ACC112 (cell line): ENCODE measurements around the gene PRAC2.

Experiments
- H2AFZ ChIP-seq: fragments of 200-600 bp; sonication (generic); one replicate; pipeline ENCODE4 v1.6.0; 2017; ENCODE audit warnings: antibody characterized with exemption, low read length; ENCODE audit not compliant: unreplicated experiment
- H3K27ac ChIP-seq: fragments of 200-600 bp; sonication (generic); 2 replicates; pipeline ENCODE4 v1.5.1; 2014; ENCODE audit warnings: low read depth, mild to moderate bottlenecking, antibody characterized with exemption, low read length, moderate library complexity
- H3K27me3 ChIP-seq: fragments of 200-600 bp; sonication (generic); 2 replicates; pipeline ENCODE4 v1.6.1; 2014; ENCODE audit warnings: mild to moderate bottlenecking, antibody characterized with exemption, low read length, moderate library complexity, mixed read lengths; ENCODE audit not compliant: insufficient read depth
- H3K36me3 ChIP-seq: fragments of 200-600 bp; sonication (generic); 2 replicates; pipeline ENCODE4 v1.6.1; 2016; ENCODE audit warnings: mild to moderate bottlenecking, antibody characterized with exemption, low read length, moderate library complexity, mixed read lengths; ENCODE audit not compliant: insufficient read depth
- H3K4me1 ChIP-seq: fragments of 200-600 bp; sonication (generic); one replicate; pipeline ENCODE4 v1.6.1; 2016; ENCODE audit warnings: low read length, mixed read lengths; ENCODE audit not compliant: insufficient read depth, unreplicated experiment, control insufficient read depth
- H3K4me3 ChIP-seq: fragments of 200-600 bp; sonication (generic); 2 replicates; pipeline ENCODE4 v1.5.1; 2014; ENCODE audit warnings: mild to moderate bottlenecking, low read depth, low read length
- H3K79me2 ChIP-seq: fragments of 200-600 bp; sonication (generic); one replicate; pipeline ENCODE4 v1.6.0; 2016; ENCODE audit warnings: low read length; ENCODE audit not compliant: control insufficient read depth, unreplicated experiment, insufficient read depth

PRAC2 gene

DNA sequence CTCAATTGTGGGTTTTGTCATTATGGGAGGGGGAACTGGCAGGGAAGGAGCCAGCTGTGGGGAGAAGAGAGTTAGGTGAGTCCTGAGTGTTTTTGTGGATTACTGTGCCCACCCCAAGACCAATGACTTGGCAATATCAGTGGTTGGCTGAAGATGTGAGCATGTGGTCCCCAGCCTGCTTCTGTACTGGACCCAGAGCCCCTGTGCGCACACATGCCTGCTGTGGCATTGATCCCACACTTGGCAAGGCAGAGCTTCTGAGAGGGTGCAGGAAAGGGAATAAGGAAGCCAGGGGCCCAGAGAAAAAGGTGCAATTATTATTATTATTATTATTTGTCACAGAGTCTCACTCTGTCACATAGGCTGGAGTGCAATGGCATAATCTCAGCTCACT lies 2.0 kb upstream of the PRAC2 start:
- H3K27ac ChIP-seq, result no peak overlapping the region
- H3K36me3 ChIP-seq, result no peaks in the 10 kb centered on the region
- no peak overlapping the region for H3K4me3 ChIP-seq
- H3K4me1 ChIP-seq, result no peaks in the 10 kb centered on the region
- H3K79me2 ChIP-seq, result no peaks in the 10 kb centered on the region
- no peak overlapping the region for H2AFZ ChIP-seq
- peaks cover 98% of the 10 kb centered on the region for H3K27me3 ChIP-seq

DNA sequence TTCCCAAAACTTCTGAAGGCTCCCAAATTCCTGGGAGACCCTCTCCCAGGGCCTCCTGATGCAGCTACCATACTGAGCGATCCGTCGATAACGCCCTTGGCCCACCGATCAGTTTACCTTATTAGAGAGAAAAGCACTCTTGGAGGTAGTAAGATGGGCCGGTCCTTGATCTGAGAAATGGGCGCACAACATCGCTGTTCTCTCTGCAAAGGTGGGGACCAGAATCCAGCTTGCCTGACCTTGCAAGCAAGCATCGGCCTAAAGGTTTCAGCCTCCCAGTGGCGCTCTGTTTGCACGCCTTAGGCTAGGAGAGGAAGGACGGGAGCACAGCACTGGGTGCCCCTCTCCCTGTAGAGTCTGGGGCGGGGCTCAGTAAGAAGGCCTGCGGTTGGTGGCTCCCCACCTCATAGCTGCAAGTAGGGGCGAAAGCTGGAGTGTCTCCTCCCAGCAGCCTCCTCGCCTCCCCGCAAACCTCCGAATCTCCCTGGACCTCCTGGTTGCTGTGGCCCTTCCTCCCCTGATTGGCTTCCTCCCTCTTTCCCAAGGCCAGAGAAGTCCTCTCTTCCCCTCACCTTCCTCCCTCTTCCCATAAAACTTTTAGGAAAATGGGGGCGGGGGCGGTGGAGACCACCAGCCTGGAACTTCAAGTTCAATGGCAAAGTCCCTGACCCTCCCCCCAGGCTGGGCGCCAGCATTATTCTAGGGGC lies 631 bp upstream of the PRAC2 start, which contains the start of gene PRAC1:
PRAC1 (minus strand) TSS at position 318 of the 707 bp plus-strand sequence; CDS start at position 192, 126 bp downstream.
- H3K4me3 ChIP-seq, result no peak within 1 kb of the TSS

DNA sequence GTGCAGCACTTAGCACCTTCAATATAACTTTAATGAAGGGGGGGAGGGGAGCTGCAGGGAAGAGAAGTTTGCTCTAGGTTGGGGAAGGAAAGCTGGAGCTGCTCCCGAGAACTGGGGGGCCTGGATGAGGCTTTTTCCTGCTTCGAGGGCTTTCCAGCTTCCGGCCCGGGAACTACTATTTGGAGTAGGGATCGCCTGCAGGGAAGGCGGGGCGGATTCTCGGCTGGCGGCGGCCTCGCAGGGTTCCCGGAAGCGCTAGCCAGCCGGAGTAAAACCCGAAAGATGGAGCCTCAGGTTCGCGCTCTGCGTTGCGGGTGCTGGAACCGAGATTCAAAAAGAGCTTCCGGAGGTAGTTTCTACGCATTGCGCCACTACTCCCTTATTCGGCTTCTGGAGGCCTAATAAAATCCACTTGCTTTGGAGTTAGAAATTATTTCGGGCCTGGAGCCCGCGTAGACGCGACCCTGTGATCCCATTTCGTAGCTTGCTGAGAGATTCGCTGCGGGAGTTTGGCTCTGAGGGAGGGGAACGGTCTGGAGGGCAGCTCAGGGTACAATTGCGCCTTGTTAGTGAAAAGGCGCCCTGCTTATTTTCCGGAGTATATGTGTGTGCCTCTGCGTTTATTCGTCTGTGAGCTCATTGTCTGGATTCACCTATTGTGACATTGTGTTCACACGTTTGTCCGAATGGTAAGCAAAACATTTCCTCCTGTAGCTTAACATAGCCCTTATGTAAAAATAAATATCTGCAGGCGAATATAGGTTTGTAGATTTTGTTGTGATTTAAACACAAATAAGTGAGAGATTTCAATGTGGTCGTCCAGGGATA lies 652 bp downstream of the PRAC2 start:
- Histone ChIP-seq H3K27ac (no peak overlapping the region), H3K27me3 (peaks cover 99% of the 10 kb centered on the region), H2AFZ (no peak overlapping the region), H3K4me1 (no peaks in the 10 kb centered on the region), H3K4me3 (no peak overlapping the region), H3K36me3 (no peaks in the 10 kb centered on the region), H3K79me2 (no peaks in the 10 kb centered on the region)

More for the DNA sequence above, 631 bp upstream of the PRAC2 start, which contains the start of gene PRAC1:
- Histone ChIP-seq H3K36me3 (no peaks in the 10 kb centered on the region), H3K4me1 (no peaks in the 10 kb centered on the region), H3K79me2 (no peaks in the 10 kb centered on the region), H3K27me3 (peaks cover 99% of the 10 kb centered on the region), H3K27ac (no peak within 1 kb of the TSS), H2AFZ (no peak within 1 kb of the TSS)

DNA sequence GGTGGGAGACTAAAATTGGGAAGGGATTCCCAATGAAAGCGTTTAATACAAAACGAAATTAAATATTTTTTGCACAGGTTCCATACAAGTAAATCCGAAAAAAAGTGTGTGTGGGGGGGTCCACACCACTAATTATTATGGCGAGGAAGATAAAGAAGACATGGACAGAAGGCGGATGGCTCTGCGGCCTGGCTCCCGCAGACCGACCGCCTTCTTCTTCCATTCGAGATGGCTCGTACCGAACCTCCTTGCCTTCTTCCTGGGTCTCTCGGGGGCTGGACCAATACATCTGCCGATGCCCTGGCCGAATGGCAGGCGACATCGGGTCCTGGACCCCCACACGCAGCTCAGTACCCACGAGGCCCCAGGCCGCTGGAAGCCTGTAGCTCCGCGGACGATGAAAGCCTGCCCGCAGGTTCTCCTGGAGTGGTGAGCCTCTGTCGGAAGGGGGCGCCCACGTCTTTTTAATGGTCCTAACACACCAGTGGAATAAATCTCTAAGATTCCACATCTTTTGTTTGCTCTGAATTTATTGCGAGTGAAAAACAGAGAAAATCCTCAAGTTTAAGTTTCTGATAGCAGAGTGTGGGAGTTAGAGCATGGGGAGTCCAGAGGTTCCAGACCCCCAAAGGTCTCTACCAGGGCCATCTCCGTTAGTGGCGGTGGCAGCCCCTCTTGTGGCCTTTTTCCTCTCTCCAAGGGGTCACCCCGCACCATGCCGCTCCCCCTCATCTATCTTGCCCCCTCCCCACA lies 1.4 kb downstream of the PRAC2 start:
- no peak overlapping the region for H2AFZ ChIP-seq
- H3K36me3 ChIP-seq, result no peaks in the 10 kb centered on the region
- H3K27me3 ChIP-seq, result peaks cover 99% of the 10 kb centered on the region
- H3K79me2 ChIP-seq, result no peaks in the 10 kb centered on the region
- no peak overlapping the region for H3K27ac ChIP-seq
- H3K4me1 ChIP-seq, result no peaks in the 10 kb centered on the region
- H3K4me3 ChIP-seq, result peak overlapping the region; percentile 74

DNA sequence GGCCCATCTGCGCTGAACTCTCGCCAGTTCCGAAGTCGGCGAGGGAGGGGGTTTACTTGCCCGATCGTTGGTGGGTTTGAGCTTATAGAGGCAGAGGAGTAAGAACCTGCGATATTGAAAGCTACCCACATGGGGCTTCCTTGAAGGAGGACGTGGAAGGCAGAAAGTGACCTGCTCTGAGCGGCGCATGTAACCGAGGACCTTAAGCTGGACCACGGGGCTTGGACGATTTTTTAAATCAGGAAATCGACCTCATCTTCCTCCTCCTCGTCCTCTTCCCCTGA lies 2.0 kb downstream of the PRAC2 start:
- H3K27me3 ChIP-seq, result peaks cover 99% of the 10 kb centered on the region
- H3K4me3 ChIP-seq, result peak overlapping the region; percentile 74
- no peak overlapping the region for H2AFZ ChIP-seq
- H3K4me1 ChIP-seq, result no peaks in the 10 kb centered on the region
- H3K79me2 ChIP-seq, result no peaks in the 10 kb centered on the region
- H3K27ac ChIP-seq, result no peak overlapping the region
- H3K36me3 ChIP-seq, result no peaks in the 10 kb centered on the region

DNA sequence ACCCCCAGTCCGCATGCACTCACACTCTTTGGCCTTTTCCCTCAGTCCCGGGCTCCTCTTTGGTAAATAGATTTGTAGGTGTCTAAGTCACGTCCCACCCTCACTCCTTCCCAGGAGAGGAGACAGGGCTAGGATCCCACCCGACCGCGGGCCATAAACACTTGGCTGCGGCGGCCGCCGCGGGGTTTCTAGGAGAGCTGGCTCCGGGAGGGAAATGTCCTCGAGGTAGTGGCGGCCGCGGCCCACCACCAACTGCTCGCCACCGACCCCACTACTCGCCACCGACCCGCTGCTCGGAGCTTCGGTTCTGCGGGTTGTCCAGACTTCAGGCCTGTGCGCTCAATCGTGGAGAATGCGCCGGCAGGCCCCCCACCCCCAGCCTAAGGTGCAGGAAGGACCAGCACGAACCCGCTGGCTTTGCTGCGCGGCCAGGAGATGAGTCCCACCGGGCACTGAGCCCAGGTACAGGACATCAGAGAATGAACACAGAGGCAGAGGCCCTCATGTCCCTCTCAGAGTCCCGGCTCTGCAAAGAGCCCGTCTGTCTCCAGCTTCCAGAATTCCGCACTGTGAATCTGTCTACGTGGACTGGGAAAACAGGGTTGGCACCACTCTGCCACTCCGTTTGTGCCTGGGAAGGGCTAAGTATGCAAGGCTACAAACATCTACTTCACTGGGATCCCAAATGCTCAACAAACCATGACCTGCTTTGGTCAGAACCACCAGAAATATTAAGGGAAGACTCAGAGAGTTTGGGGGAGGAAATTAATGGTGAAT lies 2.5 kb downstream of the PRAC2 start:
- Histone ChIP-seq H3K4me3 (peak overlapping the region; percentile 74), H3K79me2 (no peaks in the 10 kb centered on the region), H3K27me3 (peaks cover 99% of the 10 kb centered on the region), H2AFZ (no peak overlapping the region), H3K4me1 (no peaks in the 10 kb centered on the region), H3K36me3 (no peaks in the 10 kb centered on the region), H3K27ac (no peak overlapping the region)

DNA sequence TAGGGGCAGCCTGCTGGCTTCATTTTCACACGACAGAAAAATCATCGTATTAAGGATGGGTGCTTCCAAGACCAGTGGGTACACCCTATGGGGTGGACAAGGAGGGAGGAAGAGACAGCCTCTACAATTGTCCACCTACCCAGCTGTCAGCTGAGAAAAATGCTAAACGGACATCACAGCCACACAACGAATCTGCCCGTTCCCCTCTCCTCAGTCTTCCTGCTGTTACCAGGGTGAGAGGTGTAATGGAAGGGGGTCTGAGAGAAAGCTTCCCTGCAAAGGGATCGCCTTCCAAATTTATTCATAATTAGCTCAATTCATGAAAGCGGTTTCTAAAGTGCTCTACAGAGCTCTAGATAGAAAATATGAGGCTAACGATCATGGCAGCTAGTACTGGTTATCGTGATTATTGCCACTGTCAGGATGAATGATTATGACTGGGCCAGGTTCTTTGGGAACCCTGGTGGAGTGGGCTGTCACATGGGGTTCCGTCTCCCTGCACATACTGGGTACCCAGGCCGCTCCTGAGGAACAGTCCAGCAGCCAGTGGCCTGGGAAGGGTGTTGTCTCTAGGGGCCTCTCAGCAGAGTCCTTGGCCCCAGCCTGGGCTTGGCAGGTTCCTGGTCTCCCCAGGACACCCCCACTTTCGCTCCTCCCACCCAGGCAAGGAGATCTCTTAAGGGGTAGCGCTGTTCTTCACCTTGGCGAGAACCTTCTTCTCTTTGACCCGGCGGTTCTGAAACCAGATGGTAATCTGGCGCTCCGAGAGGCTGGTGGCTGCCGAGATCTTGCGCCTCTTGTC lies 3.3 kb downstream of the PRAC2 start:
- H3K79me2 ChIP-seq, result no peaks in the 10 kb centered on the region
- H3K4me3 ChIP-seq, result no peak overlapping the region
- H3K36me3 ChIP-seq, result no peaks in the 10 kb centered on the region
- no peak overlapping the region for H2AFZ ChIP-seq
- H3K27me3 ChIP-seq, result peaks cover 98% of the 10 kb centered on the region
- no peak overlapping the region for H3K27ac ChIP-seq
- H3K4me1 ChIP-seq, result no peaks in the 10 kb centered on the region

DNA sequence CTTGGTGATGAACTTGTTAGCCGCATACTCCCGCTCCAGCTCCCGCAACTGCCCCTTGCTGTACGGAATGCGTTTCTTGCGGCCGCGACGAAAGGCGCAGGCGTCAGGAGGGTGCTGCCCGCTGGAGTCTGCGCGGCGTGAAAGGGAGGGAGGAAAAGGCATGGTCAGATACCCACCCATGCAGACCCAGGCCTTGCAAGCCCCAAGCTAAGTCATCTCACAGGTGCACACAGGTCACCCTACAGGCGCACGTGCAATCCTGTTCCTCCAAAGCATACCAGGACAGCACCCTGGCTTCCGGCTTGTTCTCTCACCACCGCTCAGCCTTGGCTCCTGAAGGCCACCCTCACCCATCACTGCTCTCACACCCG lies 3.9 kb downstream of the PRAC2 start:
- Histone ChIP-seq H3K27me3 (peaks cover 98% of the 10 kb centered on the region), H2AFZ (no peak overlapping the region), H3K79me2 (no peaks in the 10 kb centered on the region), H3K4me3 (no peak overlapping the region), H3K36me3 (no peaks in the 10 kb centered on the region), H3K27ac (no peak overlapping the region), H3K4me1 (no peaks in the 10 kb centered on the region)

DNA sequence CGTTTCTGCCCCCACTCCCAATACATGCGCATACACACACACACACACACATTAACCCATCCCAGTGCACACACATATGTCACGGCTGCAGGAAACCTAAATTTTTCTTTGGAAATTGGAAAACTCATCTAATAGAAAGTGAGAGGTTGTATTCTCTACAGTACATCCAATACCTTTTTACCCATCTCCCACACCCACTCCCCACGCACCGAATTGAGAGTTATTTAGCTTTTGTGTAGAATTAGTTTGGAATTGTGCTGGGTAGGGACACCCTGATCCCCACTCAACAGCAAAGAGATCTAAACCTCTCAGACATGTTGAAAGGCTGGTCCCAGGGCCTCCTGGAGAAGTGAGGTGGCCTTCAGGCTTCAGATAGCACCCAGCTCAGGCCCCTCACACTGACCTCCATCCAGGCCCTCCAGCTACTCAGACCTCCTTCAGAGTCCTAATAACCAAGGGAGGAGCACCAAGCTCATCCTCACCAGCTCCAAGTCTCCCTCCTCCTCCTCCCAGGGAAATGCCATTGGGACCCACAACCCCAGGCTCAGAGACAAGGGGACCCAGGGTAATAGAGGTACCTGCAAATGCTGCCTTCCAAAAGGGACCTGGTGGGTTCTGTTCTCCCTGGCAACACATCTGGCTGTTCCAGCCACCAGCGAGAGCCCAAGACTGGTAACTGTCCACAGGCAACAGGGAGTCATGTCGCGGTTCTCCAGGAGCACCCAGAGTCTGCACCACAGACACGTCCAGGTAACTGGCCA lies 4.6 kb downstream of the PRAC2 start:
- Histone ChIP-seq H2AFZ (no peak overlapping the region), H3K36me3 (no peaks in the 10 kb centered on the region), H3K4me1 (no peaks in the 10 kb centered on the region), H3K4me3 (no peak overlapping the region), H3K27ac (no peak overlapping the region), H3K79me2 (no peaks in the 10 kb centered on the region), H3K27me3 (peaks cover 98% of the 10 kb centered on the region)
